EH (cell line): Measurements from ENCODE around the gene MAG.

ENCODE experiments used
- DNase-seq: peaks from one replicate; pipeline ENCODE4 v3.0.0-alpha.2; 2015; ENCODE audit warnings: low read depth

The MAG gene

DNA sequence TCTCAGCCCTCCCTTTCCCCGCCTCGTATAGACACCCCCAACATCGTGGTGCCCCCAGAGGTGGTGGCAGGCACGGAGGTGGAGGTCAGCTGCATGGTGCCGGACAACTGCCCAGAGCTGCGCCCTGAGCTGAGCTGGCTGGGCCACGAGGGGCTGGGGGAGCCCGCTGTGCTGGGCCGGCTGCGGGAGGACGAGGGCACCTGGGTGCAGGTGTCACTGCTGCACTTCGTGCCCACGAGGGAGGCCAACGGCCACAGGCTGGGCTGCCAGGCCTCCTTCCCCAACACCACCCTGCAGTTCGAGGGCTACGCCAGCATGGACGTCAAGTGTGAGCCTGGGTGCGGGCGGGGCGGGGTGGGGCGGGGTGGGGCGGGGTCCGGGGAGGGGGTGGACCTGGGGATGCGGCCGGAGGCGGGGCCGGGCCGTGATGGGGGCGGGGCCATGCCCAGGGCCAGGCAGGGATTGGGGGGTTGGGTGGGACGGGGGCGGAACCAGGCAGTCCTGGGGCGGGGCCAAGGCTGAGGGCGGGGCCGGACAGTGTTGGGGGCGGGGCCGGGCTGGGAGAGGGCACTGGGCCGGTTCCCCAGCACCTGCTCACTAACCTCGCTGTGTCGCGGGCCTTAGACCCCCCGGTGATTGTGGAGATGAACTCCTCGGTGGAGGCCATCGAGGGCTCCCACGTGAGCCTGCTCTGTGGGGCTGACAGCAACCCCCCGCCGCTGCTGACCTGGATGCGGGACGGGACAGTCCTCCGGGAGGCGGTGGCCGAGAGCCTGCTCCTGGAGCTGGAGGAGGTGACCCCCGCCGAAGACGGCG, 7.8 kb downstream of the MAG start:
- DNase-seq, result no peak

- no peak for DNase-seq
Observed at GRCh38 chr19:35300339-35300649, 8.3 kb downstream of the MAG start.

DNA sequence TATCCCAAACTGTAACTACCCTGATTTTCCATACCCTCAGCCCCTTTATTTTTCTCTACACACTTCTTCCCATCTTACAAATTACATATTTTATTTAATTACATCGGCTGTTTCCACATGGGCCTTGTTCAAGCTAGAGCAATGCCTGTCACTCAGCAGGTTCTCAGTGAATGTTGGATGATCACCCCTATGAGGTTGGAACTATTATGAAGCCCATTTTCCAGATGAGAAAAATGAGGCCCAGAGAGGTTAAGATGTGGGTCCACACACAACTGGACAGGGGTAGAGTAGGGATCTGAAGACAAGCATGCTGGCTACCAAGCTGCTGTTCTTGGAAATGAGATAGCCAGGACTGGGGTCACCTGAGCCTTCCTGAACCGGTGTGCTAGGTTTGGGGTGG, 10.0 kb downstream of the MAG start:
- DNase-seq, result no peak

DNA sequence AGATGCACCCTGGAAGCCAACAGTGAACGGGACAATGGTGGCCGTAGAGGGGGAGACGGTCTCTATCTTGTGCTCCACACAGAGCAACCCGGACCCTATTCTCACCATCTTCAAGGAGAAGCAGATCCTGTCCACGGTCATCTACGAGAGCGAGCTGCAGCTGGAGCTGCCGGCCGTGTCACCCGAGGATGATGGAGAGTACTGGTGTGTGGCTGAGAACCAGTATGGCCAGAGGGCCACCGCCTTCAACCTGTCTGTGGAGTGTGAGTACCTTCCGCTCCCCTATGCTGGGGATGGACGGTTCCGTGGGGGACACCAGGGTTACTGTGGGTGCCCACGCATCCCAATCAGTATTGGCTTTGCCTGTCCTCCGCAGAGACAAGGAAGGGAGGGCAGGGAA, 10.5 kb downstream of the MAG start:
- no peak for DNase-seq

DNA sequence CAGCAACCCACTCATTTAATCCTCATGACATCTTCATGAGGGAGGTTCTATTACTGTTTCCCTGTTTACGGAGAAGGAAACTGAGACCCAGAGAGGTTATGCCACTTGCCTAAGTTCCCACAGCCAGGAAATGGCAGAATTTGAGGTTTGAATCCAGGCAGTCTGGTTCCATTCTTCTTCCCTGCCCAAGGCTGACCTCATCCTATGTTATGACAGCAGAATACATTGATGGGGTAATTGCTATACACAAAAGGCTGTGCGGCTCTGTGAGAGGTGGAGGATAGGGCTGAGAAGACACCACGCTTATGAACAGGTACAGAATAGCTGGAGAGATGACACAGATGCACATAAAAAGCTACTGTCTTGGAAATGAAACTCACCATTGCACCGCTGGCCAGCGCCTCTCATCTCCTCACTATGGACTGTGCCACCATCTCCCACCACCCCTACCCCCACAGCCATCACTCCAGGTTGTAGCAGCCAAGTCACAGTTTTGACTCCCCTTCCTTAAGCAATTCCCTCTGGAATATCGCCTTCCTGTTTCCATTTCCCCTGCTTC, 11.5 kb downstream of the MAG start:
- no peak for DNase-seq

- DNase-seq, result no peak
Observed at GRCh38 chr19:35304036-35304435, 12.1 kb downstream of the MAG start.

GRCh38 chr19:35305181-35305580, 13.2 kb downstream of the MAG start:
- DNase-seq, result no peak

GRCh38 chr19:35306473-35307246, 14.7 kb downstream of the MAG start:
- no peak for DNase-seq

GRCh38 chr19:35307931-35308330, 16.0 kb downstream of the MAG start:
- DNase-seq, result no peak

- no peak for DNase-seq
Observed at GRCh38 chr19:35308910-35309309, 16.9 kb downstream of the MAG start.

- no peak for DNase-seq
Observed at GRCh38 chr19:35309481-35310279, 17.7 kb downstream of the MAG start.

- no peak for DNase-seq
Observed at GRCh38 chr19:35310331-35310730, 18.4 kb downstream of the MAG start.

DNA sequence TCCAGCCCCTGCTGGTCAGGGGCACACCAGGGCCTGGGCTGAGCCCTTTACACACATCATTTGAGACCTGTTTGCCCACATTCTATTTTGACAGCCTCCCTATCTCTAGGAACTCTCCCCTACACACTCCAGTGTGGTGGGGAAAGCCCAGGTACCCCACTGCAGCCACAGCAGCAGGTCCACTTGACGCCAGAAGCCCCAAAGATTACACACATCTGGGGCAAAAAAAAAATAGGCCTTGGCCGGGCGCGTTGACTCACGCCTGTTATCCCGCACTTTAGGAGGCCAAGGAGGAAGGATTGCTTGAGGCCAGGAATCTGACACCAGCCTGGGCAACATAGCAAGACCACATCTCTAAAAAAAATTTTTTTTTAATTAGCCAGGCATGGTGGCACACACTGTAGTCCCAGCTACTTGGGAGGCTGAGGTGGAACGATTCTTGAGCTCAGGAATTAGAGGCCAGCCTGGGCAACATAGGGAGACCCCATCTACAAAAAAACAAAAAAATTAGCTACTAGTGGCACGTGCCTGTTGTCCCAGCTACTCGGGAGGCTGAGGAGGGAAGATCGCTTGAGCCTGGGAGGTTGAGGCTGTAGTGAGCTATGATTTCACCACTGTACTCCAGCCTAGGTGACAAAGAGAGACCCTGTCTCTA, 19.0 kb downstream of the MAG start:
- no peak for DNase-seq

DNA sequence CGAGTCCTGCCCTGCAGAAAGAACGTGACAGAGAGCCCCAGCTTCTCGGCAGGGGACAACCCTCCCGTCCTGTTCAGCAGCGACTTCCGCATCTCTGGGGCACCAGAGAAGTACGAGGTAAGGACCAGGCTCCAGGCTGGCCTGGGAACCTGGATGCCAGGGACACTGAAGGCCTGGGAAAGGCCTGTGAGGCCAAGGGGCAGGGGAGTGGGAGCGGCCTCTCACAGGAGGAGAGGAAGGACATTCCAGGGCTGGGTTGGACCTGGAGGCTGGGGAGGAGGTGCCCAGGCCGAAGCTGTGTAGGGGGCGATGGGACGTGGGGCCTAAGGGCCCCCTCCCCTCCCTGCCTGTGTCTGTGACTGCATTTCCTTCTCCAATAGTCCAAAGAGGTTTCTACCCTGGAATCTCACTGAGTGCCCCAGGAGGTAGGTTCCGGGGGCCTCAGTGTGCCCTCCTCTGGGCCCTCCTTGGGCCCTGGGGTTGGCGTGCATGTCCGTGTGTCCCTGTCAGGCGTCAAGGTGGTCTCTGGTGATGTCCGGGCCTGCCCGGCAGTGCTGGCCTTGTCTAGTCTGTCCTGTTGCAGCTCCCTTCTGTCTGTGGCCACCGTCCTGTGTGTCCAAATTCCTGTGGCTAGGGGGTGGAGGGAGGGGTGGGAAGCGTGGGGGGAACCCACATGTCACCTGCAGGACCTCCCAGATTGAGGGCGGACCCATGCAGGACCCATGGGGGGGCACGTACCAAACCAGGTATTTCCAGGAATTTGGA, 20.1 kb downstream of the MAG start:
- no peak for DNase-seq

GRCh38 chr19:35313587-35313986, 21.6 kb downstream of the MAG start:
- no peak for DNase-seq

- DNase-seq, result no peak
Observed at GRCh38 chr19:35314031-35314430, 22.1 kb downstream of the MAG start.

DNA sequence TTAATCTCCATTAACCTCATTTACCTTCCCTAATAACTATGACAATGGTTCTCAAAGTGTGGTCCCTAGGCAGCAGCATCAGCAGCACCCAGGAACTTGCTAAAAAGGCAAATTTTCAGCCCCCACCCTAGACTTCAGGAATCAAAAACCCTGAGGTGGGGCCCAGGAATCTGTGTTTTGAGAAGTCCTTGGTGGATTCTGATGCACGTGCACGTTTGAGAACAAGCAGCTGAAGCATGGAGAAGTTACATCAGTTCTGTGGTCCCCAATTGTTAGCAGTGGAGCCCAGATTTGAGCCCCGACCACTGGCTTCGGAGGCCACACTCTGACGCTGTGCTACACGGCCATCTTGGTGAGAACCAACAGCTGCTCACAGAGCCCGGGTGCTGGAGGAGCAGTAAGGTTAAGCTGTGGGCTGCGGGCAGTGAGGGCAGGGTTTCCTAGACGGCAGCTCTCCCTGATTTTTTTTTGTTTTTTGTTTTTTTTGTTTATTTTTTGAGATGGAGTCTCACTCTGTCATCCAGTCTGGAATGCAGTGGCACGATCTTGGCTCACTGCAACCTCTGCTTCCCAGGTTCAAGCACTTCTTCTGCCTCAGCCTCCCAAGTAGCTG, 23.0 kb downstream of the MAG start:
- no peak for DNase-seq

DNA sequence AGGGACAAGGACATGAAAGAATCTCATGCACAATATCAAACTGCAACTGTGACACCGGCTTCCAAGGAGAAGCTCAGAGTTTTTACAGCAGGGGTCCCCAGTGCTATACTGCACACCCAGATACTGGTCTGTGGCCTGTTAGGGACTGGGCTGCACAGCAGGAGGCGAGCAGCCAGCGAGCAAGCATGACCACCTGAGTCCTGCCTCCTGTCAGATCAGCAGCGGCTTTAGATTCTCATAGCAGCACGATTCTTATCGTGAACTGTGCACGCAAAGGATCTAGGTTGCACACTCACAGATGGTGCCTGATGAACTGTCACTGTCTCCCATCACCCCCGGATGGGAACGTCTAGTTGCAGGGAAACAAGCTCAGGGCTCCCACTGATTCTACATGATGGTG, 23.9 kb downstream of the MAG start:
- no peak for DNase-seq

- no peak for DNase-seq
Observed at GRCh38 chr19:35316560-35316959, 24.6 kb downstream of the MAG start.

- no peak for DNase-seq
Observed at GRCh38 chr19:35317464-35318043, 25.6 kb downstream of the MAG start.
